ENCODE results near the gene SYNE4.

SYNE4 gene

DNA sequence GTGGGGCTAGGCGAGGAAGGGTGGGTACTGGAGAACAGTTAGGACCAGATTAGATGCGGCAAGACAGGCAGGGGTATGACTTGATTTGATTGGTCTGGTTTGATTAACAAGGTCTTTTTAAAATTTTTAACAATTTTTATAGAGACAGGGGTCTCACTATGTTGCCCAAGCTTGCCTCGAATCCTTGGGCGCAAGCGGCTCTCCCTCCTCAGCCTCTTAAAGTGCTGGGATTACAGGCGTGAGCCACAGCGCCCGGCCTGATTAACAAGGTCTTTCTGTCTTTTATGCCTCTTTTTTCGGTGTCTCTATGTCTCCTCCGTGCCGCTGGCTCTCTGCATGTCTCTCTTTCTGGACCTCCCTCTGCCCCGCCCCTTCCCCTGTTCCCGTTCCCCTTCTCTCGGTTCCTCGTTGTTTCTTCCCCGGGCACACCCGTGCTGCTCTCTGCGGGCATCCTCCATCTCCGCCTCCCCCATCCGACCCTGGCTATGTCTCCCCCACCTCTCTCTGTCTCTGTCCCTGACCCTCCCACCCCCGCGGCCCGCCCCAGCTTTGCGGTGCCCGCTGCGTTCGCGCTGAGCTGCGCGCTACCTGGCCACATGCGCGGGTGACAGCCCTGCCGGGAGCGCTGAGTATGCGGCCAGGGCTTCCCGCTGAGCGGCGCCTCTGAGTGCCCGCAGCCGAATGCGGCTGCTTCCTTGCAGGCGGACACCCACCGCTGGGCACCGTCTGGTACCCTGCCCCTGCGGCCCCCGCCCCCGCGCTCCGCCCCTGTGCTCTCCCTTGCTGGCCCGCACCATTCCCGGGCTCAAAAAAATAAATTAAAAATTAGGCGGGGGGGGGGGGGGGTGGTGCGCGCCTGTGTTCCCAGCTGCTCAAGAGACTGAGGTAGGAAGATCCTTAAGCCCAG is 21.7 kb downstream of the SYNE4 start (continued):
- TF ChIP-seq, protein P1, sequence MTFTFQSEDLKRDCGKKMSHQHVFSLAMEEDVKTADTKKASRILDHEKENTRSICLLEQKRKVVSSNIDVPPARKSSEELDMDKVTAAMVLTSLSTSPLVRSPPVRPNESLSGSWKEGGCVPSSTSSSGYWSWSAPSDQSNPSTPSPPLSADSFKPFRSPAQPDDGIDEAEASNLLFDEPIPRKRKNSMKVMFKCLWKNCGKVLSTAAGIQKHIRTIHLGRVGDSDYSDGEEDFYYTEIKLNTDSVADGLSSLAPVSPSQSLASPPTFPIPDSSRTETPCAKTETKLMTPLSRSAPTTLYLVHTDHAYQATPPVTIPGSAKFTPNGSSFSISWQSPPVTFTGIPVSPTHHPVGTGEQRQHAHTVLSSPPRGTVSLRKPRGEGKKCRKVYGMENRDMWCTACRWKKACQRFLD (tag by site-specific recombination; IDR thresholded peaks at IDR 0.05), result no peak
- TF ChIP-seq ZNF654 (tag by site-specific recombination; IDR thresholded peaks at IDR 0.05; ENCODE audit: low read depth) (no peak), ZNF596 (tag by site-specific recombination; IDR thresholded peaks at IDR 0.05) (no peak), GLIS2 (tag by site-specific recombination; IDR thresholded peaks at IDR 0.05) (peak; percentile 85), ZNF48 (tag by site-specific recombination; IDR thresholded peaks at IDR 0.05) (no peak), ZNF114 (tag by site-specific recombination; IDR thresholded peaks at IDR 0.05) (no peak), KLF1 (tag by site-specific recombination; IDR thresholded peaks at IDR 0.05) (peak; percentile 88), ZNF791 (tag by site-specific recombination; IDR thresholded peaks at IDR 0.05) (no peak), ZNF16 (tag by site-specific recombination; IDR thresholded peaks at IDR 0.05; ENCODE audit: low read depth) (no peak), ZNF335 (tag by site-specific recombination; conservative IDR thresholded peaks at IDR 0.05) (peak; percentile 92), ZNF239 (tag by site-specific recombination; IDR thresholded peaks at IDR 0.05) (no peak), ZBTB1 (tag by site-specific recombination; IDR thresholded peaks at IDR 0.05) (peak; percentile 88; the same call in 1 of the 2 replicates), ZBTB48 (tag by site-specific recombination; IDR thresholded peaks at IDR 0.05) (peak; percentile 74; the same call in 1 of the 2 replicates), ZBTB7A (tag by site-specific recombination; IDR thresholded peaks at IDR 0.05; ENCODE audit: low read depth) (peak; percentile 89; the same call in 1 of the 2 replicates), GLIS1 (tag by site-specific recombination; IDR thresholded peaks at IDR 0.05) (peak; percentile 64), ZNF175 (tag by site-specific recombination; IDR thresholded peaks at IDR 0.05) (no peak), ZNF138 (tag by site-specific recombination; IDR thresholded peaks at IDR 0.05; ENCODE audit: borderline replicate concordance) (no peak), MYNN (tag by site-specific recombination; IDR thresholded peaks at IDR 0.05; ENCODE audit: borderline replicate concordance) (peak; percentile 47; the same call in 1 of the 2 replicates), ZBTB21 (tag by site-specific recombination; IDR thresholded peaks at IDR 0.05) (0 out of 2 replicates have a peak, but pooled peaks have one; percentile 10), ZNF629 (tag by site-specific recombination; IDR thresholded peaks at IDR 0.05) (peak; percentile 19), OVOL3 (tag by site-specific recombination; IDR thresholded peaks at IDR 0.05) (no peak)
- TF ChIP-seq, protein P2, sequence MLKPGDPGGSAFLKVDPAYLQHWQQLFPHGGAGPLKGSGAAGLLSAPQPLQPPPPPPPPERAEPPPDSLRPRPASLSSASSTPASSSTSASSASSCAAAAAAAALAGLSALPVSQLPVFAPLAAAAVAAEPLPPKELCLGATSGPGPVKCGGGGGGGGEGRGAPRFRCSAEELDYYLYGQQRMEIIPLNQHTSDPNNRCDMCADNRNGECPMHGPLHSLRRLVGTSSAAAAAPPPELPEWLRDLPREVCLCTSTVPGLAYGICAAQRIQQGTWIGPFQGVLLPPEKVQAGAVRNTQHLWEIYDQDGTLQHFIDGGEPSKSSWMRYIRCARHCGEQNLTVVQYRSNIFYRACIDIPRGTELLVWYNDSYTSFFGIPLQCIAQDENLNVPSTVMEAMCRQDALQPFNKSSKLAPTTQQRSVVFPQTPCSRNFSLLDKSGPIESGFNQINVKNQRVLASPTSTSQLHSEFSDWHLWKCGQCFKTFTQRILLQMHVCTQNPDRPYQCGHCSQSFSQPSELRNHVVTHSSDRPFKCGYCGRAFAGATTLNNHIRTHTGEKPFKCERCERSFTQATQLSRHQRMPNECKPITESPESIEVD (tag by site-specific recombination; IDR thresholded peaks at IDR 0.05), result no peak
- TF ChIP-seq, protein P3, sequence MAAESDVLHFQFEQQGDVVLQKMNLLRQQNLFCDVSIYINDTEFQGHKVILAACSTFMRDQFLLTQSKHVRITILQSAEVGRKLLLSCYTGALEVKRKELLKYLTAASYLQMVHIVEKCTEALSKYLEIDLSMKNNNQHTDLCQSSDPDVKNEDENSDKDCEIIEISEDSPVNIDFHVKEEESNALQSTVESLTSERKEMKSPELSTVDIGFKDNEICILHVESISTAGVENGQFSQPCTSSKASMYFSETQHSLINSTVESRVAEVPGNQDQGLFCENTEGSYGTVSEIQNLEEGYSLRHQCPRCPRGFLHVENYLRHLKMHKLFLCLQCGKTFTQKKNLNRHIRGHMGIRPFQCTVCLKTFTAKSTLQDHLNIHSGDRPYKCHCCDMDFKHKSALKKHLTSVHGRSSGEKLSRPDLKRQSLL (tag by site-specific recombination; IDR thresholded peaks at IDR 0.05), result peak; percentile 83; the same call in 1 of the 2 replicates
- TF ChIP-seq, protein P4, sequence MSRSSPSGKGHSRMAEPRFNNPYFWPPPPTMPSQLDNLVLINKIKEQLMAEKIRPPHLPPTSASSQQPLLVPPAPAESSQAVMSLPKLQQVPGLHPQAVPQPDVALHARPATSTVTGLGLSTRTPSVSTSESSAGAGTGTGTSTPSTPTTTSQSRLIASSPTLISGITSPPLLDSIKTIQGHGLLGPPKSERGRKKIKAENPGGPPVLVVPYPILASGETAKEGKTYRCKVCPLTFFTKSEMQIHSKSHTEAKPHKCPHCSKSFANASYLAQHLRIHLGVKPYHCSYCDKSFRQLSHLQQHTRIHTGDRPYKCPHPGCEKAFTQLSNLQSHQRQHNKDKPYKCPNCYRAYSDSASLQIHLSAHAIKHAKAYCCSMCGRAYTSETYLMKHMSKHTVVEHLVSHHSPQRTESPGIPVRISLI (tag by site-specific recombination; IDR thresholded peaks at IDR 0.05), result no peak
- TF ChIP-seq, protein P5, sequence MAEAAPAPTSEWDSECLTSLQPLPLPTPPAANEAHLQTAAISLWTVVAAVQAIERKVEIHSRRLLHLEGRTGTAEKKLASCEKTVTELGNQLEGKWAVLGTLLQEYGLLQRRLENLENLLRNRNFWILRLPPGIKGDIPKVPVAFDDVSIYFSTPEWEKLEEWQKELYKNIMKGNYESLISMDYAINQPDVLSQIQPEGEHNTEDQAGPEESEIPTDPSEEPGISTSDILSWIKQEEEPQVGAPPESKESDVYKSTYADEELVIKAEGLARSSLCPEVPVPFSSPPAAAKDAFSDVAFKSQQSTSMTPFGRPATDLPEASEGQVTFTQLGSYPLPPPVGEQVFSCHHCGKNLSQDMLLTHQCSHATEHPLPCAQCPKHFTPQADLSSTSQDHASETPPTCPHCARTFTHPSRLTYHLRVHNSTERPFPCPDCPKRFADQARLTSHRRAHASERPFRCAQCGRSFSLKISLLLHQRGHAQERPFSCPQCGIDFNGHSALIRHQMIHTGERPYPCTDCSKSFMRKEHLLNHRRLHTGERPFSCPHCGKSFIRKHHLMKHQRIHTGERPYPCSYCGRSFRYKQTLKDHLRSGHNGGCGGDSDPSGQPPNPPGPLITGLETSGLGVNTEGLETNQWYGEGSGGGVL (tag by site-specific recombination; IDR thresholded peaks at IDR 0.05), result peak; percentile 99
- TF ChIP-seq, protein P6, sequence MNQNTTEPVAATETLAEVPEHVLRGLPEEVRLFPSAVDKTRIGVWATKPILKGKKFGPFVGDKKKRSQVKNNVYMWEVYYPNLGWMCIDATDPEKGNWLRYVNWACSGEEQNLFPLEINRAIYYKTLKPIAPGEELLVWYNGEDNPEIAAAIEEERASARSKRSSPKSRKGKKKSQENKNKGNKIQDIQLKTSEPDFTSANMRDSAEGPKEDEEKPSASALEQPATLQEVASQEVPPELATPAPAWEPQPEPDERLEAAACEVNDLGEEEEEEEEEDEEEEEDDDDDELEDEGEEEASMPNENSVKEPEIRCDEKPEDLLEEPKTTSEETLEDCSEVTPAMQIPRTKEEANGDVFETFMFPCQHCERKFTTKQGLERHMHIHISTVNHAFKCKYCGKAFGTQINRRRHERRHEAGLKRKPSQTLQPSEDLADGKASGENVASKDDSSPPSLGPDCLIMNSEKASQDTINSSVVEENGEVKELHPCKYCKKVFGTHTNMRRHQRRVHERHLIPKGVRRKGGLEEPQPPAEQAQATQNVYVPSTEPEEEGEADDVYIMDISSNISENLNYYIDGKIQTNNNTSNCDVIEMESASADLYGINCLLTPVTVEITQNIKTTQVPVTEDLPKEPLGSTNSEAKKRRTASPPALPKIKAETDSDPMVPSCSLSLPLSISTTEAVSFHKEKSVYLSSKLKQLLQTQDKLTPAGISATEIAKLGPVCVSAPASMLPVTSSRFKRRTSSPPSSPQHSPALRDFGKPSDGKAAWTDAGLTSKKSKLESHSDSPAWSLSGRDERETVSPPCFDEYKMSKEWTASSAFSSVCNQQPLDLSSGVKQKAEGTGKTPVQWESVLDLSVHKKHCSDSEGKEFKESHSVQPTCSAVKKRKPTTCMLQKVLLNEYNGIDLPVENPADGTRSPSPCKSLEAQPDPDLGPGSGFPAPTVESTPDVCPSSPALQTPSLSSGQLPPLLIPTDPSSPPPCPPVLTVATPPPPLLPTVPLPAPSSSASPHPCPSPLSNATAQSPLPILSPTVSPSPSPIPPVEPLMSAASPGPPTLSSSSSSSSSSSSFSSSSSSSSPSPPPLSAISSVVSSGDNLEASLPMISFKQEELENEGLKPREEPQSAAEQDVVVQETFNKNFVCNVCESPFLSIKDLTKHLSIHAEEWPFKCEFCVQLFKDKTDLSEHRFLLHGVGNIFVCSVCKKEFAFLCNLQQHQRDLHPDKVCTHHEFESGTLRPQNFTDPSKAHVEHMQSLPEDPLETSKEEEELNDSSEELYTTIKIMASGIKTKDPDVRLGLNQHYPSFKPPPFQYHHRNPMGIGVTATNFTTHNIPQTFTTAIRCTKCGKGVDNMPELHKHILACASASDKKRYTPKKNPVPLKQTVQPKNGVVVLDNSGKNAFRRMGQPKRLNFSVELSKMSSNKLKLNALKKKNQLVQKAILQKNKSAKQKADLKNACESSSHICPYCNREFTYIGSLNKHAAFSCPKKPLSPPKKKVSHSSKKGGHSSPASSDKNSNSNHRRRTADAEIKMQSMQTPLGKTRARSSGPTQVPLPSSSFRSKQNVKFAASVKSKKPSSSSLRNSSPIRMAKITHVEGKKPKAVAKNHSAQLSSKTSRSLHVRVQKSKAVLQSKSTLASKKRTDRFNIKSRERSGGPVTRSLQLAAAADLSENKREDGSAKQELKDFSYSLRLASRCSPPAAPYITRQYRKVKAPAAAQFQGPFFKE (tag by site-specific recombination; IDR thresholded peaks at IDR 0.05; ENCODE audit: borderline replicate concordance), result no peak

Measured in HEK293 (cell line).